ENCODE results near the gene ZNF497. TPM values are rescaled to one million over a fixed set of nuclear protein-coding genes. Genes with fewer than 3 reads are reported as not detected.

Gene ZNF497
- total and polyA plus RNA-seq, 2 donors (not counting 1 experiment from before 2014, with no cell fraction given), result 1.6 to 2.7 TPM

DNA sequence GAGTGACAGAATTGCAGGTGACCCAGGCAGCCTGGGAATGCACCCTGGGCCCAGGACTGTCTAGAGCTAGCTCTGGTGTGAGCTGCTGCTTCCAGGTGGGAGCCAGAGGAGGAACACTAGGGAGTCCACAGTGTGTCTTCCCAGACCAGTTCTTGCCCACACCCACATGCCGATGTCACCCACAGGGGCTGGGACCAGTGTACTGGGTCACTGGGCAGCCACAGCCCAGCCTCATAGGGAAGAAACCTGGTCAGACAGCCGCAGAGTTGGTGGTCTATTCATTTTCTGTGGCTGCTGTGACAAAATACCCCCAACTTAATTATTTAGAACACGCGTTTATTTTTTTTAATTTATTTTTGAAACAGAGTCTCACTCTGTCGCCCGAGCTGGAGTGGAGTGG lies 36.0 kb upstream of the ZNF497 start:
- TF ChIP-seq CTCF (IDR thresholded peaks at IDR 0.05) (no peak), EZH2 (IDR thresholded peaks at IDR 0.05; ENCODE audit: borderline replicate concordance, insufficient read depth, low read depth, low read length, poor library complexity, severe bottlenecking) (no peak)
- H2AFZ ChIP-seq (ENCODE audit: insufficient read depth, low read depth, low read length, poor library complexity, severe bottlenecking), result no peak overlapping the region
- CTCF ChIA-PET, result no interaction called here
- H3K79me2 ChIP-seq (ENCODE audit: control insufficient read depth, insufficient read depth, low read length), result peaks cover 2% of the 10 kb centered on the region
- no peak overlapping the region for H3K4me3 ChIP-seq (ENCODE audit: control extremely low read depth in 1 of 5, extremely low read depth in 1 of 5, insufficient read depth in 1 of 5, low read depth in 2 of 5, low read length in 4 of 5)
- peaks cover 0 to 12% (median 0%) of the 10 kb centered on the region in 3 donors for H3K9me3 ChIP-seq (ENCODE audit: control extremely low read depth in 1 of 3, control insufficient read depth in 2 of 3, insufficient read depth in 1 of 3, low read length in 2 of 3)
- peaks cover 3% of the 10 kb centered on the region for H3K27me3 Mint-ChIP-seq
- H3K9ac ChIP-seq (ENCODE audit: low read length), result no peak overlapping the region
- peaks cover 0 to 27% (median 10%) of the 10 kb centered on the region in 4 experiments for H3K27me3 ChIP-seq (replicated peaks in 1 of 4; ENCODE audit: control extremely low read depth in 1 of 4, control insufficient read depth in 3 of 4, insufficient read depth in 4 of 4, low read length in 3 of 4)
- intact Hi-C loops (cut with micrococcal nuclease), result no loop called here
- H3K9me3 Mint-ChIP-seq (ENCODE audit: insufficient read depth), result no peaks in the 10 kb centered on the region
- no peak overlapping the region for H3K4me2 ChIP-seq (replicated peaks; ENCODE audit: low read depth, low read length, poor library complexity, severe bottlenecking)
- POLR2A ChIA-PET, result no interaction called here
- peaks cover 0 to 17% of the 10 kb centered on the region in 2 experiments for H3K36me3 ChIP-seq (replicated peaks in 1 of 2; ENCODE audit: control extremely low read depth in 1 of 2, control insufficient read depth in 1 of 2, extremely low read depth in 1 of 2, insufficient read depth in 2 of 2, low read length in 1 of 2)
- 100% methylated on average over 3 of the region's 6 CpGs for WGBS (ENCODE audit: insufficient coverage)
- no peak overlapping the region for H3K27ac Mint-ChIP-seq
- peaks cover 7% of the 10 kb centered on the region for H3K4me1 Mint-ChIP-seq
- H3K4me3 Mint-ChIP-seq, result no peak overlapping the region
- H4K20me1 ChIP-seq (ENCODE audit: control insufficient read depth, insufficient read depth, low read length, poor library complexity, severe bottlenecking), result peaks cover 13% of the 10 kb centered on the region
- no peak overlapping the region for H3K27ac ChIP-seq (ENCODE audit: low read length in 2 of 2)
- H3K4me1 ChIP-seq (ENCODE audit: control insufficient read depth in 2 of 2, insufficient read depth in 2 of 2, low read length in 2 of 2), result peaks cover 10 to 21% of the 10 kb centered on the region in 2 donors
- no peak for ATAC-seq (ENCODE audit: low read depth)
- no peak for DNase-seq

DNA sequence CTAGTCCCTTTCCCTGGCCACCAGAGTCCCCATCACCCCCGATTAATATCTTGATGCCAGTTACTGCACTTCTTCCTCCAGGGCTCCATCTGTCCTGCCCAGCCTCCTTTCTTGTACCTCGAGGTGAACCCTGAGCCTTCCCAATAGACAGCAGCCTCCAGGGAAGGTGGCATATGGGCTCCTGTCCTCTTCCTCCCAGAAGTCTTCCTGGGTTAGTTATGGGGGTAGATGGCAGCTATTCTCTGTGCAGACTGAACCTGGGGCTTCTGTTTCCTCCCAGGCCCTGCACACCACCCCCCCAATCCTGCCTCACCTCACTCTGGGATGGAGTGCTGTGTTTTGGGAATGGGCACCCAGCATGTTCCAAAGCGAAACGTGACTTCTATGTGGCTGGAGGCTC lies 35.5 kb upstream of the ZNF497 start:
- H3K79me2 ChIP-seq (ENCODE audit: control insufficient read depth, insufficient read depth, low read length), result peaks cover 2% of the 10 kb centered on the region
- H3K4me3 Mint-ChIP-seq, result no peak overlapping the region
- peaks cover 18% of the 10 kb centered on the region for H4K20me1 ChIP-seq (ENCODE audit: control insufficient read depth, insufficient read depth, low read length, poor library complexity, severe bottlenecking)
- POLR2A ChIA-PET, result no interaction called here
- no peak overlapping the region for H3K27ac Mint-ChIP-seq
- H3K4me2 ChIP-seq (replicated peaks; ENCODE audit: low read depth, low read length, poor library complexity, severe bottlenecking), result no peak overlapping the region
- peaks cover 0 to 27% (median 10%) of the 10 kb centered on the region in 4 experiments for H3K27me3 ChIP-seq (replicated peaks in 1 of 4; ENCODE audit: control extremely low read depth in 1 of 4, control insufficient read depth in 3 of 4, insufficient read depth in 4 of 4, low read length in 3 of 4)
- H2AFZ ChIP-seq (ENCODE audit: insufficient read depth, low read depth, low read length, poor library complexity, severe bottlenecking), result no peak overlapping the region
- DNase-seq (no peak), ATAC-seq (ENCODE audit: low read depth) (no peak)
- peaks cover 0 to 12% (median 0%) of the 10 kb centered on the region in 3 donors for H3K9me3 ChIP-seq (ENCODE audit: control extremely low read depth in 1 of 3, control insufficient read depth in 2 of 3, insufficient read depth in 1 of 3, low read length in 2 of 3)
- peaks cover 7% of the 10 kb centered on the region for H3K4me1 Mint-ChIP-seq
- no peak overlapping the region for H3K9ac ChIP-seq (ENCODE audit: low read length)
- H3K36me3 ChIP-seq (replicated peaks in 1 of 2; ENCODE audit: control extremely low read depth in 1 of 2, control insufficient read depth in 1 of 2, extremely low read depth in 1 of 2, insufficient read depth in 2 of 2, low read length in 1 of 2), result peaks cover 0 to 22% of the 10 kb centered on the region in 2 experiments
- TF ChIP-seq CTCF (IDR thresholded peaks at IDR 0.05) (no peak), EZH2 (IDR thresholded peaks at IDR 0.05; ENCODE audit: borderline replicate concordance, insufficient read depth, low read depth, low read length, poor library complexity, severe bottlenecking) (no peak)
- H3K4me1 ChIP-seq (ENCODE audit: control insufficient read depth in 2 of 2, insufficient read depth in 2 of 2, low read length in 2 of 2), result peaks cover 10 to 21% of the 10 kb centered on the region in 2 donors
- H3K27ac ChIP-seq (ENCODE audit: low read length in 2 of 2), result no peak overlapping the region
- intact Hi-C loops (cut with micrococcal nuclease), result no loop called here
- H3K9me3 Mint-ChIP-seq (ENCODE audit: insufficient read depth), result no peaks in the 10 kb centered on the region
- H3K27me3 Mint-ChIP-seq, result peaks cover 3% of the 10 kb centered on the region
- CTCF ChIA-PET, result no interaction called here
- WGBS (ENCODE audit: insufficient coverage), result 90% methylated on average over 3 of the region's 4 CpGs
- no peak overlapping the region for H3K4me3 ChIP-seq (ENCODE audit: control extremely low read depth in 1 of 5, extremely low read depth in 1 of 5, insufficient read depth in 1 of 5, low read depth in 2 of 5, low read length in 4 of 5)

Data from B cell (primary cell).